Nephron progenitor cell (in vitro differentiated cells): Measurements from ENCODE around the gene CDC7.

ENCODE experiments used
- DNase-seq: peaks from one replicate; pipeline ENCODE4 v3.0.0; 2021
- H3K27ac Mint-ChIP-seq: 2 replicates; pipeline ENCODE4 v1.8.0; 2021; ENCODE audit warnings: mild to moderate bottlenecking, moderate library complexity, mixed read lengths
- H3K27me3 Mint-ChIP-seq: 2 replicates; pipeline ENCODE4 v1.8.0; 2021; ENCODE audit warnings: mild to moderate bottlenecking, low read depth, mixed read lengths; ENCODE audit not compliant: poor library complexity
- H3K36me3 Mint-ChIP-seq: 2 replicates; pipeline ENCODE4 v1.8.0; 2021; ENCODE audit warnings: low read depth, mixed read lengths
- H3K4me1 Mint-ChIP-seq: 2 replicates; pipeline ENCODE4 v1.8.0; 2021; ENCODE audit warnings: mixed read lengths
- H3K4me3 Mint-ChIP-seq: 2 replicates; pipeline ENCODE4 v1.8.0; 2021; ENCODE audit warnings: mild to moderate bottlenecking, moderate library complexity, mixed read lengths
- H3K9me3 Mint-ChIP-seq: 2 replicates; pipeline ENCODE4 v1.8.0; 2021; ENCODE audit warnings: mild to moderate bottlenecking, moderate library complexity, mixed read lengths
- CTCF ChIP-seq: fragments of 200-600 bp; sonication (generic); IDR thresholded peaks from 2 replicates; pipeline ENCODE4 v1.5.0; 2021; ENCODE audit warnings: antibody characterized with exemption

The CDC7 gene

DNA sequence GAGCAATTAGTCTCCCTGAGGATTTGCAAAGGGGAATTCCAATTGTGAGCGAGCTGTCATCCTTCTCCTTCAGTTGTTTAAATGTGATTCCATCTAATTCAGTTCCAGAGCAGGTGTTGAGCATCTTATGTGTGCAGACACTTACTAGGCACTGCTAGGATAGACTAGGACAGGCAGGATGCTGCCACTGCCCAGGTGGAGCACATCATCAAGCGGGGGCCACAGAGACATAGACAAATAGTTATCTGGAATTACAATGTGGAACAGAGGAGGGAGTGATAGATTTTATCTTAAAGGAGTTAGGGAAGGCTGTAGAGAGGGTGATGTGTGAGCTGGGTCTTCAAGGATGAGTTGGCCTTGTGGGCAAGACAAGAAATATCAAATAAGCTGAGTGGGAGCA is 55.9 kb downstream of the CDC7 start:
- Mint-ChIP-seq H3K27ac (no peak overlapping the region), H3K36me3 (no peaks in the 10 kb centered on the region), H3K27me3 (no peaks in the 10 kb centered on the region), H3K4me3 (no peak overlapping the region), H3K9me3 (no peaks in the 10 kb centered on the region), H3K4me1 (peaks cover 34% of the 10 kb centered on the region)
- TF ChIP-seq CTCF = no peak
- no peak for DNase-seq

DNA sequence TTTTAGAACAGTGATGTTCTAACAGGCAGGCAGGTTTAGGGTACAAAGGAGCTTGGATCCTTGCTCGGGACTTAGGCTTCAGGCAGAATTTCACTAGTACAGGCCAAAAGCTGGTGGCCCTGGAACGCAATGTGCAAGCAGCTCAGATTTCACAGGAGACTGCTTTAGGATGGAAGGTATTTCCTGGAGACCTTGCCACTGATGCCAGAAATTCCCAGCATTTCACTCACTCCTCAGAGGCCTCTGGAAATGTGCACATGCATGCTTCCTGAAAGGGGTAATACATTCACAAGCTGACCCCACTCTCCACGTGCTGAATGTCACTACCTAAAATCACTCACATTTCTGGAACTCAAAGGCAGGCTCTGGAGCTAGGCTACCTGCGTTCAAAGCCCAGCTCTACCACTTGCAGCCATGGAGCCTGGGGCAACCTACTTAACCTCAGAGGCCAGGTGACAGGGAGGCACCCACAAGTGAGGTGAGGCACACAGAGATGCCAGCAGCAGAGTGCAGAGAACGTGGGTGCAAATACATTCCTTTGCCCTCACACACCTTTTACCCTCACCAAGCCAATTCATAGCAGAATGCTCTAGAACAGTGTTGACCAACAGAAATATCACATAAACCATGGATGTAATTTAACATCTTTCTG is 56.5 kb downstream of the CDC7 start:
- no peak for DNase-seq
- H3K27ac Mint-ChIP-seq = no peak overlapping the region
- no peak for TF ChIP-seq CTCF
- no peak overlapping the region for H3K4me3 Mint-ChIP-seq
- peaks cover 34% of the 10 kb centered on the region for H3K4me1 Mint-ChIP-seq
- peaks cover 4% of the 10 kb centered on the region for H3K9me3 Mint-ChIP-seq
- no peaks in the 10 kb centered on the region for H3K36me3 Mint-ChIP-seq
- H3K27me3 Mint-ChIP-seq = no peaks in the 10 kb centered on the region

DNA sequence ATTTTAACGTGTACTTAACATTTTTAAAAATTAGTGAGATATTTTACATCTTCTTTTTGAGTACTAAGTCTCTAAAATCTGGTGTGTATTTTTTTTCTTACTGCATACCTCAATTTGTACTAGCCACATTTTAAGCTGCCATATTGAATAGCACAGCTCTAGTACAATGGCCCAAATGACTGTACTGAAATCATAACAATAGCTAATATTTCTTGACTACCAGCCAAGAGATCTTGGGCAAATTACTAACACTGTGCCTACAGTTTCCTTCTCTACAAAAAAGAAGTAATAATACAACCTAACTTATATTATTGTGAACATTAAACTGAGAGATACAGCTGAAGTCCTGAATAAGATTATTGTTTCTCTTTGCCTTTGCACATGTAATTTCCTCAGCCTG is 57.2 kb downstream of the CDC7 start:
- TF ChIP-seq CTCF = no peak
- peaks cover 34% of the 10 kb centered on the region for H3K4me1 Mint-ChIP-seq
- H3K27ac Mint-ChIP-seq = no peak overlapping the region
- no peaks in the 10 kb centered on the region for H3K27me3 Mint-ChIP-seq
- no peak overlapping the region for H3K4me3 Mint-ChIP-seq
- no peak for DNase-seq
- H3K9me3 Mint-ChIP-seq = peaks cover 4% of the 10 kb centered on the region
- no peaks in the 10 kb centered on the region for H3K36me3 Mint-ChIP-seq

- Mint-ChIP-seq H3K36me3 (peaks cover 4% of the 10 kb centered on the region), H3K9me3 (peaks cover 9% of the 10 kb centered on the region), H3K27me3 (no peaks in the 10 kb centered on the region), H3K4me3 (no peak overlapping the region), H3K4me1 (peaks cover 34% of the 10 kb centered on the region), H3K27ac (no peak overlapping the region)
- no peak for DNase-seq
- TF ChIP-seq CTCF = no peak
These were observed 58.5 kb downstream of the CDC7 start for GRCh38 chr1:91559046-91559750.

GRCh38 chr1:91559838-91560565 is 59.4 kb downstream of the CDC7 start:
- Mint-ChIP-seq H3K4me1 (peaks cover 35% of the 10 kb centered on the region), H3K27ac (no peak overlapping the region), H3K4me3 (no peak overlapping the region), H3K27me3 (no peaks in the 10 kb centered on the region), H3K36me3 (peaks cover 7% of the 10 kb centered on the region), H3K9me3 (peaks cover 17% of the 10 kb centered on the region)
- DNase-seq = no peak
- no peak for TF ChIP-seq CTCF
